Spleen (tissue), 7 donors: ENCODE data around the gene TCF3.

Experiments
- CTCF ChIP-seq, 11 experiments: fragments of 200-600 bp in 7 of 11; fragments of 450-650 bp in 4 of 11; sonication (generic) in 4 of 11; IDR thresholded peaks in 8 of 11; conservative IDR thresholded peaks in 3 of 11; 1 replicate in 7 of 11; 2 replicates in 4 of 11; pipeline versions ENCODE4 v1.4.0 to v1.8.0; 2016 to 2021; ENCODE audit warnings: antibody characterized with exemption in 11 of 11, inconsistent platforms in 4 of 11, mild to moderate bottlenecking in 1 of 11
- POLR2A ChIP-seq, 3 donors: fragments of 450-650 bp; IDR thresholded peaks; one replicate each; pipeline ENCODE4 v1.5.1; 2017; ENCODE audit warnings: antibody characterized with exemption in 3 of 3, mild to moderate bottlenecking in 1 of 3
- POLR2AphosphoS5 ChIP-seq, 3 donors: sonication (generic); formaldehyde crosslinking; IDR thresholded peaks; one replicate each; pipeline ENCODE4 v1.5.1; 2017; ENCODE audit warnings: antibody characterized with exemption in 3 of 3
- donor health status: DM: no; HTN: no; CAD: no; lungs with moderate emphysema.
- donor health status: DM: no; HTN: no; CAD: no.
- donor health status: DM: no; HTN: no; CAD: no.

GRCh38 chr19:1598777-1599459 is 53.5 kb downstream of the TCF3 start:
- TF ChIP-seq CTCF (IDR thresholded peaks at IDR 0.05 in 8 of 11, conservative IDR thresholded peaks at IDR 0.05 in 3 of 11) = no peak
- TF ChIP-seq POLR2A (IDR thresholded peaks at IDR 0.05) = no peak
- peak in 1 of 3 donors; percentile 22 for TF ChIP-seq POLR2AphosphoS5 (IDR thresholded peaks at IDR 0.05)
